Activated CD4-positive, alpha-beta T cell treated with anti-CD3 and anti-CD28 coated beads, Interleukin-2, Interleukin-6, amounts not matched to agents 100 ng/mL and 50 ng/mL, durations not matched to agents 16 hours and 8 hours (primary cell): Measurements from ENCODE around the gene FBXO42.
"Not testable (repeated sequence)": the region's sequence is repeated elsewhere in the genome, so short reads cannot be mapped to it uniquely, and the experiment has no call there.

Experiments used
- DNase-seq: peaks from one replicate; pipeline ENCODE4 v3.0.0-alpha.2; 2020

The FBXO42 gene

GRCh38 chr1:16258591-16259135 lies 93.6 kb downstream of the FBXO42 start:
- no peak for DNase-seq

GRCh38 chr1:16257968-16258367 lies 94.3 kb downstream of the FBXO42 start:
- no peak for DNase-seq

- not testable (repeated sequence) for DNase-seq
These were observed 94.7 kb downstream of the FBXO42 start for GRCh38 chr1:16257556-16257955.

- DNase-seq, result no peak
These were observed 95.8 kb downstream of the FBXO42 start for GRCh38 chr1:16256478-16256877.

- no peak for DNase-seq
These were observed 97.9 kb downstream of the FBXO42 start for GRCh38 chr1:16254263-16254928.

- no peak for DNase-seq
These were observed 98.9 kb downstream of the FBXO42 start for GRCh38 chr1:16253332-16253922.

GRCh38 chr1:16252912-16253311 lies 99.4 kb downstream of the FBXO42 start:
- DNase-seq, result no peak

- DNase-seq, result no peak
These were observed 100.9 kb downstream of the FBXO42 start for GRCh38 chr1:16251381-16251780.

- DNase-seq, result no peak
These were observed 101.6 kb downstream of the FBXO42 start for GRCh38 chr1:16250524-16251251.

GRCh38 chr1:16249596-16250241 lies 102.6 kb downstream of the FBXO42 start:
- DNase-seq, result no peak

GRCh38 chr1:16248603-16249516 lies 103.4 kb downstream of the FBXO42 start:
- no peak for DNase-seq

GRCh38 chr1:16248007-16248436 lies 104.3 kb downstream of the FBXO42 start:
- no peak for DNase-seq

- no peak for DNase-seq
These were observed 104.8 kb downstream of the FBXO42 start for GRCh38 chr1:16247441-16247840.

GRCh38 chr1:16246961-16247360 lies 105.3 kb downstream of the FBXO42 start:
- DNase-seq, result no peak

GRCh38 chr1:16246239-16246638 lies 106.0 kb downstream of the FBXO42 start:
- DNase-seq, result not testable (repeated sequence)

- no peak for DNase-seq
These were observed 106.6 kb downstream of the FBXO42 start for GRCh38 chr1:16245476-16246196.

- no peak for DNase-seq
These were observed 107.5 kb downstream of the FBXO42 start for GRCh38 chr1:16244650-16245285.

GRCh38 chr1:16243936-16244649 lies 108.2 kb downstream of the FBXO42 start:
- peak; percentile 83 for DNase-seq

- DNase-seq, result no peak
These were observed 109.1 kb downstream of the FBXO42 start for GRCh38 chr1:16243215-16243610.

GRCh38 chr1:16242556-16243214 lies 109.6 kb downstream of the FBXO42 start:
- no peak for DNase-seq
